Activated CD8-positive, alpha-beta memory T cell treated with anti-CD3 and anti-CD28 coated beads, Interleukin-2, amount 10 ng/mL, durations not matched to agents 7 days and 5 days (primary cell): ENCODE measurements around the gene CCSER1. TPM values are rescaled to one million over a fixed set of nuclear protein-coding genes. Genes with fewer than 3 reads are reported as not detected.

Experiments used
- ATAC-seq: fragments of 150-1000 bp; cut with Tn5 transposase; one replicate; pipeline ENCODE4 v1.10.0; 2021; ENCODE audit warnings: moderate library complexity
- CTCF ChIA-PET: fragments of 350-600 bp; sonication (Branson Sonifier 250); formaldehyde crosslinking; loops from one replicate; lab custom pipeline; 2021; ENCODE audit warnings: antibody characterized with exemption; lab: Charles Lee
- DNase-seq: peaks from one replicate; pipeline ENCODE4 v3.0.0-alpha.2; 2020
- H3K27ac Mint-ChIP-seq: one replicate; pipeline ENCODE4 v1.8.0; 2021; ENCODE audit warnings: mild to moderate bottlenecking, mixed read lengths
- H3K27me3 Mint-ChIP-seq: one replicate; pipeline ENCODE4 v1.8.0; 2021; ENCODE audit warnings: mixed read lengths
- H3K36me3 Mint-ChIP-seq: one replicate; pipeline ENCODE4 v1.8.0; 2021; ENCODE audit warnings: mild to moderate bottlenecking, mixed read lengths
- H3K4me1 Mint-ChIP-seq: one replicate; pipeline ENCODE4 v1.8.0; 2021; ENCODE audit warnings: mixed read lengths
- H3K4me3 Mint-ChIP-seq: one replicate; pipeline ENCODE4 v1.8.0; 2021; ENCODE audit warnings: mild to moderate bottlenecking, moderate library complexity, mixed read lengths
- H3K9me3 Mint-ChIP-seq: one replicate; pipeline ENCODE4 v1.8.0; 2022; ENCODE audit warnings: low read depth, mixed read lengths
- total RNA-seq, 2 experiments: library from RNA; stranded (reverse); gene quantifications; one replicate each; pipeline ENCODE4 v1.2.3, GENCODE V29; 2021

The CCSER1 gene
- total RNA-seq, 2 experiments from 2014 or later, result 0.16 TPM; not detected in 1

DNA sequence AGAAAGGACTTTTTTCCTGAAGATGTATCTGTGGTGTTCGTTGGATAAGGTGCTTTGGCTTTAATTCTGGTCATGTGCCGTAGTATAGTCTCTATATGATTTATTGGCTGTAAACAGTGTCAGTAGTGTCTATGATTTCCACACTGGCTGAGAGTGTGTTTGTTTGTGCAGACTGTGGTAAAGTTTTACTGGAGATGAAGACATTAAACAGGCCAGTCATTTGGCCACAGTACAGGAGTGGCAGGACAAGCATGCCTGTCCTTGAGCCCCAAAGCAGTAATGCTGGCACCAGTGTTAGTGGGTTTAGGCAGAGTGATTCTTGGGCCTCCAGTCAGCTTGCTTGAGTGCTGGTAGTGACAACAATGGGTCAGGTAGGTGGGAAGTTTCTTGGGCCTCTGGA is 1152.7 kb downstream of the CCSER1 start:
- Mint-ChIP-seq H3K36me3 (no peaks in the 10 kb centered on the region), H3K27ac (no peak overlapping the region), H3K27me3 (no peaks in the 10 kb centered on the region), H3K4me1 (no peaks in the 10 kb centered on the region), H3K9me3 (peaks cover 12% of the 10 kb centered on the region), H3K4me3 (no peak overlapping the region)
- ATAC-seq (no peak), DNase-seq (no peak)
- CTCF ChIA-PET, result no interaction called here

DNA sequence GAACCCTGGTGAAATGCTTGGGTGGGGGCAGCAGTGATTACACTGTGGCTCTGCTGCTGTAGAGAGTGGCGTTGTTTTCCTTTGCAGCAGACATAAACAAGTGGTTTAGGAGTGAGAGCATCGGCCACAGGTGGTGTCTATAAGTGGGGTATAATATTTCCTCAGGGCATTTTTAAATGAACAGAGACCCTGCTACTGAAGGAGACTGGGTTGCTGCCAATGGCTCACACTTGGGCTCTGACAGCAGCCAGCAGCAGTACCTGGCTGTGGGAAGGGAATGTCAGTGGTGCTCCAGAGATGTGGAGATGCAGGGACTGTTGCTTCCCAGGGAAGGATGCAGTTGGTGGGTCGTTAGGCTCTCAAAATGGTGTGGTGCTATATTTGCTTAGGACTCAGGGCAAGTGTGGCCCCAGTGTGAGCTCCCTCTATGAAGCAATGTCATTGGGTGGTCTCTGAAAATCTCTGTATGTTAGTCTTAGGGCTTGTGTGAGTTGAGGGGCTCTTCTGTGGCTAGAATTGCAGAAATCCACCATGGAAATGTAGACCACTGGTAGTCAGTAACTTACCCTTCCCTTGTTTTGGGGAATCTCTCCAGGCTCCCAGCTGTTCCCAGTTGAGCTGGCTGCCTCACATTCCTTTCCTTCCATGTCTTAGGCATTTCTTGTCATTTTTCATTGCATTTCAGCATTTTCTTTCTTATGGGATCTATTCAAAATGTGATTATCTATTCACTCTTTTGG is 1153.5 kb downstream of the CCSER1 start:
- no peak for ATAC-seq
- H3K36me3 Mint-ChIP-seq, result no peaks in the 10 kb centered on the region
- H3K27ac Mint-ChIP-seq, result no peak overlapping the region
- H3K9me3 Mint-ChIP-seq, result peaks cover 12% of the 10 kb centered on the region
- no peak overlapping the region for H3K4me3 Mint-ChIP-seq
- no peaks in the 10 kb centered on the region for H3K4me1 Mint-ChIP-seq
- CTCF ChIA-PET, result no interaction called here
- no peaks in the 10 kb centered on the region for H3K27me3 Mint-ChIP-seq
- no peak for DNase-seq

DNA sequence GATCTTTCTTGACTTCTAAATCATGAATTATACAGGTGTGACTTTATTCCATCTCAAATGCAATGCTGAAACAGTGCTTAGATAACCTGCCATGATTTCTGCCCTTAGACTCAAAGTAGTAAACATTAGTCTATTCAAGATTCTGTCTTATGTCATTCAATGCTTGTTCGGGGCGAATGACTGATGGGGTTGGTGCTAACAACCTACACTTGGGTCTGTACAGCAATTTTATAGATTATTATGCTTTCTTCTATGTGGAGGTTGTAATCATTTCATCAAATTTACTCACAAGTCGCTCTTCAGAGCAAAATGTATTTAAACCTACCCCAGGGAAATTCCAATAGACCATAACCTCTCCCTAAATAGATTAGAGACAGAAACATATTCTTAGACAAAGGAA is 1155.0 kb downstream of the CCSER1 start:
- CTCF ChIA-PET, result no interaction called here
- ATAC-seq, result no peak
- Mint-ChIP-seq H3K4me1 (no peaks in the 10 kb centered on the region), H3K27me3 (no peaks in the 10 kb centered on the region), H3K36me3 (no peaks in the 10 kb centered on the region), H3K4me3 (no peak overlapping the region), H3K27ac (no peak overlapping the region), H3K9me3 (peaks cover 8% of the 10 kb centered on the region)
- no peak for DNase-seq

DNA sequence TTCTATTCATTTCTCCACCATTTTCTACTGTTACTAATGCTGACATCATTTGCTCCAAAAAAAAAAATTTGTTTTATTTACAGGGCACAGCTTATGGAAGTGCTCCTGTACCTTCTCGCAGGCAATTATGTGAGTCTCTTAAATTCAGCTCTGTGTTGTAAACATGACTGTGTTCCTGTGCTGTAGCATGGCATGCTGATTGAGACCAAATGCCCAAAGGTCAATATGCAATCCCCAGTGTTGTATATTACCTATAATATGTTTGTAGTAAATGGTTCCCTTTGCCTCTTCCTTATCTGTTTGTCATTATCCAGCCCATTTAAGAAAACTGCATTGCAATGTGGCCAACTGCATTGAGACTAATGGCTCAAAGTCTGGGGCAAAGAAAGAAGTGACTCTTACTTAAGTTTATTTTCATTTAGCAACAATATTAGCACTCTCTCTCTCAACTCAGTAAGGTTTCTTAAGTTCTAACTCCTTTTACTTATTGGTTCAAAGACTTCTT is 1156.6 kb downstream of the CCSER1 start:
- CTCF ChIA-PET, result no interaction called here
- no peak for ATAC-seq
- no peak overlapping the region for H3K27ac Mint-ChIP-seq

DNA sequence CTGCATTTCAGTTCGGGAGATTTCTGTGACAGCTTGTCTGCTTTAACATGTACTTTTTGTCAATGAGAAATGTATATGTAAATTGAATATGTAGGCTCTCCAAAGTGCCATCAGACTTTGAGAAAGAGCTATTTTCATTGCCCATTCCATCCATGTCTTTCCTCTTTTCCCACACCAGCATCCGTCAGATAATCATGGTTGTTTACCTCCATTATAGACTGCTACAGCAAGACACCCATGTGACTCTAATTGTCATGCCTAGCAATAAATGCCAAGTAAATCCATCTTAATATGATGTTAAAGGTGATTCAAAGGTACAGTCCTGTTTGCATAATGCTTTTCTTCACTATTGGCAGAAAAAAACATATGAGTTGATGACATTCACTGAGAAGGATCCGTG is 1157.3 kb downstream of the CCSER1 start:
- DNase-seq (no peak), ATAC-seq (no peak)
- CTCF ChIA-PET, result no interaction called here
- H3K36me3 Mint-ChIP-seq, result no peaks in the 10 kb centered on the region
- H3K27me3 Mint-ChIP-seq, result no peaks in the 10 kb centered on the region
- H3K4me1 Mint-ChIP-seq, result no peaks in the 10 kb centered on the region
- peaks cover 5% of the 10 kb centered on the region for H3K9me3 Mint-ChIP-seq
- no peak overlapping the region for H3K4me3 Mint-ChIP-seq
- no peak overlapping the region for H3K27ac Mint-ChIP-seq

More for the DNA sequence above, 1156.6 kb downstream of the CCSER1 start:
- no peak for DNase-seq
- H3K27me3 Mint-ChIP-seq, result no peaks in the 10 kb centered on the region
- no peak overlapping the region for H3K4me3 Mint-ChIP-seq
- H3K9me3 Mint-ChIP-seq, result peaks cover 8% of the 10 kb centered on the region
- no peaks in the 10 kb centered on the region for H3K36me3 Mint-ChIP-seq
- H3K4me1 Mint-ChIP-seq, result no peaks in the 10 kb centered on the region

DNA sequence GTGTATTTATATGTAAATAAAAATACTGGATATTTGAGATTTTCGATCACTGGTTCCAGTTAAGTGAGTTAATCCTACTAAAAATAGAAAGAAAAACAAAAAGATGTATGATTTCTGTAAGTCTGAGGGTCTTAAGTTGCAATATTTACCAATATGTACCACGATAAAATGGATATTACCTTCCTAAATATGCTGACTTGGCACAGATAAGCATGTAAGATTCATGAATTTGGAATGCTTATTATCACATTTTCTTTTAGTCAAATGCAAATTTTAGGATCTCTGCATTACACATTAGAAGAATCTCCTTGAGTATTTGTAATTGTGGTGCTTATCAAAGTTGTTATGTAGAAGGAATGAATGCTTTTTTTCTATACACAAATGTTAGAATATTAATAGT is 1158.3 kb downstream of the CCSER1 start:
- CTCF ChIA-PET, result no interaction called here
- no peaks in the 10 kb centered on the region for H3K27me3 Mint-ChIP-seq
- no peaks in the 10 kb centered on the region for H3K9me3 Mint-ChIP-seq
- no peaks in the 10 kb centered on the region for H3K4me1 Mint-ChIP-seq
- no peak for ATAC-seq
- no peak overlapping the region for H3K27ac Mint-ChIP-seq
- no peaks in the 10 kb centered on the region for H3K36me3 Mint-ChIP-seq
- H3K4me3 Mint-ChIP-seq, result no peak overlapping the region
- no peak for DNase-seq

DNA sequence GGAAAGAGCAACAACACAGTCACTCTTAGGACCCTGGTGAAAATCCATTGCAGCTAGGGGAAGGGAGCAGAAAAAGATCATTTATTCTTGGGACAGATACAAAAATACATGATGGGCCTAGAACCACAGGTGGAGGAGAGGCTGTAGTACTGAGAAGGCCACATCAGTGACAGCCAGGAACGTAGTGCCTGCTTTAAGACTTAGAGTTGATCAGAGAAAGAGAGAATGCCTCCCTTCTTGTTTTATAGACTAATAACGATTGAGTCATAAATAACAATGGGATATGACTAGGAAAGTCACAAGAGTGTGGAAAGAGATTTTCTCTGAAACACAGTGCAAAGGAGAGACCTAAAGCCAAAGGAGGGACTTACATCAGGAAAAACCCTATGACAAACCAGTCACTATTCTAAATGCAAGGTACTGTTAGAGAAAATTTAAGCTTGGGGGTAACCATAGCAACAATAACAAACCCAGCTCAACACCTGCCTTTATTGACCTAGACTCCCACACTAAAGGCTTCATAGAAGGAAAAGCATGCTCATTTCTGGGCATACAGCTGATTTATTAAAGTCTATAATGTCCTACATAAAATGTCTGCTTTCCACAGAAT is 1161.6 kb downstream of the CCSER1 start:
- DNase-seq, result no peak
- ATAC-seq, result no peak
- H3K36me3 Mint-ChIP-seq, result no peaks in the 10 kb centered on the region
- H3K27me3 Mint-ChIP-seq, result no peaks in the 10 kb centered on the region
- no peak overlapping the region for H3K4me3 Mint-ChIP-seq
- no peak overlapping the region for H3K27ac Mint-ChIP-seq
- H3K4me1 Mint-ChIP-seq, result no peaks in the 10 kb centered on the region
- H3K9me3 Mint-ChIP-seq, result no peaks in the 10 kb centered on the region
- CTCF ChIA-PET, result no interaction called here

DNA sequence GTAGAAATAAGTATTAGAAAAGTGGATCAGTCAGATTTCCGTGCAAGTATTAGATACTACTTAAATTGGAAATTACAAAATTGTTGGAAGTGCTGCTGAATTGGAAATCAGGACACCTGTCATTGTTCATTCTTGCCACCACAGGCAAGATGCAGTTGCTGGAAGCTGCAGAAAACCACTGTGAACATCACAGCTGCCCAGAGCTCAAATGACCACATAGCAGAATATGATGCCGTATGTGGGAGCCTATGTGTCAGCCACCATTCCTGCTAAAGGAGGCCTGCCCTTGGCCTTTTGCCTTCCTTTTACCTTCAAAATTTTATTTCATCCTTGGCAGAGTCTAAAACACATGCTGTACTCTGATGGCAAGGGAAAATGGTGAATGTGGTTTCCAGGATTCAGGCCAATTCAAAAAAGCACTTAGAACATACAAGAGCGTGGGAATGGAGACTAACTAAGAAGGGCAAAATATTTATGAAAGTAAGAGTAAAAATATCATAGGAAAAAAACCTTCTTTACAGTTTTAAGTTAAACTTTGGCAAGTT is 1171.0 kb downstream of the CCSER1 start:
- DNase-seq, result no peak
- Mint-ChIP-seq H3K36me3 (no peaks in the 10 kb centered on the region), H3K9me3 (no peaks in the 10 kb centered on the region), H3K27me3 (no peaks in the 10 kb centered on the region), H3K27ac (no peak overlapping the region), H3K4me3 (no peak overlapping the region), H3K4me1 (no peaks in the 10 kb centered on the region)
- CTCF ChIA-PET, result no interaction called here
- no peak for ATAC-seq

DNA sequence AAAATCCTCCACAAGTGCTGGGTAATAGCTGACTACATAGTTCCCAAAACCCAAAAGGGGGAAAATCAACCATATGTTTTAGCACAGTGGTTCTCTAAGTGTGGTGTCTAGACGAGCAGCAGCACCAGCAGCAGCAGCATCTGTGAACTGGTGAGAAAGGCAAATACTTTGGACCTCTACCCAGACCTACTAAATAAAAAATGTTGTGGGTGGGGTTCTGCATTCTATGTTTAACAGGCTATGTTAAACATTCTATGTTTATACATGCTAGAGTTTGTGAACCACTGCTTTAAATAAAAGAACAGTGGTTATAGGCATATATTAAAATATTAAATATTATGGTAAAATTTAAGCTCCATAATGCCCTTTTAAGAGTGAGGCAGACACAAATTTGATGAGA is 1171.6 kb downstream of the CCSER1 start:
- no peaks in the 10 kb centered on the region for H3K4me1 Mint-ChIP-seq
- ATAC-seq, result no peak
- no peak overlapping the region for H3K4me3 Mint-ChIP-seq
- CTCF ChIA-PET, result no interaction called here
- no peak overlapping the region for H3K27ac Mint-ChIP-seq
- no peak for DNase-seq
- H3K9me3 Mint-ChIP-seq, result no peaks in the 10 kb centered on the region
- no peaks in the 10 kb centered on the region for H3K27me3 Mint-ChIP-seq
- H3K36me3 Mint-ChIP-seq, result no peaks in the 10 kb centered on the region

DNA sequence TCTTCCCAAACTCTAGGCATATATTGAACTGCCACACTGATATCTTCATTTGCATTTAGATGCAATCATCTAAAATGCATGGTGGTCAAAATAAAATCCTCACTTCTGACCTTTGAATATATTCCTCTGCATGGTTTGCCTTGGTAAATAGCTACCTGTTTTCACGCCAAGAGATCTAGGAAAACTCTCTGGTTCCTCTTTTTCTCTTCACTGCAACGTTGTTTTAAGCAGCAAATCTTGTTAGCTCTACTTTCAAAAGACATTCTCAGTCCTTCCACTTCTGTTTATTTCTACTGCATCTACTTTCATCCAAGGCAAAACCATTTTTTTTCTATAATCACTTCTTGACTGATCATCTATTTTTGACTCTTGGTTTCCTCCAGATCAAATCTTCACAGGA is 1174.9 kb downstream of the CCSER1 start:
- Mint-ChIP-seq H3K4me1 (no peaks in the 10 kb centered on the region), H3K27me3 (no peaks in the 10 kb centered on the region), H3K9me3 (no peaks in the 10 kb centered on the region), H3K36me3 (no peaks in the 10 kb centered on the region), H3K27ac (no peak overlapping the region), H3K4me3 (no peak overlapping the region)
- CTCF ChIA-PET, result no interaction called here
- no peak for ATAC-seq
- DNase-seq, result no peak

DNA sequence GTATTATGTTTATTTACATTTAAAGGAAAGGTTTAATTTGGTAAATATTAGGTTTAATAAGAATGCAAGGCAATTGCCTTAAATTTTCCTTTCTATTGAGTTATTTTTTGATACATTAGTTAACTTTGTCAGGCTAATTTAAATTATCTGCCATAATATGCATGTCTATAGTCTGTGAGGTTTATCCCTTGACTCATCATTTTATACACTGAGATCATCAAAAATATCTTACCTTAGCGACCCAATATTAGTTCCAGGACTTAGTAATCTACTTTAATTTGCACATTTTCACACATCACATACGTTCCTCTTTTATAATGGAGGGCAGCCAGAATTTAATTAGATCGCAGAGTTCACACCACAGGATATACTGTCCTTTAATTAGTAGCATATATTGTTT is 1177.1 kb downstream of the CCSER1 start:
- CTCF ChIA-PET, result no interaction called here
- ATAC-seq, result no peak
- Mint-ChIP-seq H3K27ac (no peak overlapping the region), H3K9me3 (no peaks in the 10 kb centered on the region), H3K27me3 (no peaks in the 10 kb centered on the region), H3K36me3 (no peaks in the 10 kb centered on the region), H3K4me3 (no peak overlapping the region), H3K4me1 (no peaks in the 10 kb centered on the region)
- no peak for DNase-seq

DNA sequence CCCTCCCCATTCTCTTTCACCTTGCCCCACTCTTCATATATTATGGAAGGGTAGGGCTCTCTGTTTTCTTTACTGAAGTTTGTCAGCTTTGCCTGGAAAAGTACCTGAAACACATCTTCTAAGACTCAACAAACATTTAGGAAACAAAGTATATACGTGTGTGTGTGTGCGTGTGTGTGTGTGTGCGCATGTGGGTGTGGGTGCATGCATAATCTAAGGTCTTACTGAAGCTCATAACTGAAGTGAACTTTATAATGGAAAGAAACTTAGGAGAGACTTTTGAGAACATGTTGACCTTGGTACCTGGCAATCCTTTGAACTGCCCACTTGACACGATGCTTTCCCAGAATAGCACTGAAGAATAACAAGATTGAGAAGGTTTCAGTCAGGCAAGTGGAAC is 1190.2 kb downstream of the CCSER1 start:
- no peak for ATAC-seq
- Mint-ChIP-seq H3K36me3 (no peaks in the 10 kb centered on the region), H3K9me3 (peaks cover 4% of the 10 kb centered on the region), H3K27me3 (no peaks in the 10 kb centered on the region), H3K4me1 (no peaks in the 10 kb centered on the region), H3K27ac (no peak overlapping the region), H3K4me3 (no peak overlapping the region)
- CTCF ChIA-PET, result no interaction called here
- no peak for DNase-seq

DNA sequence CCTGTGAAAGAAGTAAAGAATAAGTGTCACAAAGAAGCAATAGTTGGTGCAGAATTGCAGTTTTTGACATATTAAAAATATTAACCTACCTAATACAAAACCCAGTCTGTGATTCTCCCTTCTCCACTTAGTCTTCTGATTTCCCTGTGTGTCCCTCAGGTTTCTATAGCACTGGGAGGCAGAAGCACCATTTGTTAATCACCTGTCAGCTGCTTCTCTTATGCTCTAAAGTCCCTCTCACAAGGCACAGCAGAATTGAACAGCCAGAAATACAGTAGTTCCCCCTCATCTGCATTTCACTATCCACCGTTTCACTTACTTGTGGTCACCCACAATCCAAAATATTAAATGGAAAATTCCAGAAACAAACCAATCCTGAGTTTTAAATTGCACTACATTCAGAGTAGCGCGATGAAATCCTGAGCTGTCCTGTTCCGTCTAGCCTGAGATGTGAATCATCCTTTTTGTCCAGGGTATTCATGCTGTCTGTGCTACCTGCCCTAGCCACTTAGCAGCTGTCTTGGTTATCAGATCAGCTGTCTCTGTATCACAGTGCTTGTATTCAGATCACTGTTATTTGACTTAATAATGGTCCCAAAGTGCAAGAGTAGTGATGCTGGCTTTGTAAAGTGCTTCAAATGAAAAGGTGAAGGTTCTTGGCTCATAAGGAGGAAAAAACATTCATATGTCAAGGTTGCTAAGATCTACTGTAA is 1192.5 kb downstream of the CCSER1 start:
- Mint-ChIP-seq H3K9me3 (peaks cover 6% of the 10 kb centered on the region), H3K36me3 (no peaks in the 10 kb centered on the region), H3K27me3 (no peaks in the 10 kb centered on the region), H3K27ac (no peak overlapping the region), H3K4me1 (no peaks in the 10 kb centered on the region), H3K4me3 (no peak overlapping the region)
- ATAC-seq (no peak), DNase-seq (no peak)
- CTCF ChIA-PET, result no interaction called here

DNA sequence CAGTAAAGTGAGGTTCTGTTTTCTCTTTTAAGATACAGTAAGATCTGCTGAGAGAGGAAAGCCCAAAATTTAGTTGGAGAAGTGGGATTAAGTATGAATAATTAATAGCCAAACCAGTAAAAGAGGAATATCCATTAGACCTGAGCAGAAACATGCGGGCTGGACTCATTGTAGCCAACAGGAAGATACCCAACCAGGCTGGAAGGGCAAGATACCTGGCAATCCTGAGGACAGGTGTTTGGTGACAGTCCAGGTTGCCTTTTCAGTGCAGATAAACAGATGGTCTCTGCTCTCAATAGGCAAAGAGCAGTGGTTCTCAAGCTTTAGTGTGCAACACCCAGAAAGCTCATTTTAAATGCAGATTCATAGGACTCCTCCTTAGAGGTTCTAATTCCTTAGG is 1195.8 kb downstream of the CCSER1 start:
- Mint-ChIP-seq H3K4me1 (no peaks in the 10 kb centered on the region), H3K9me3 (peaks cover 19% of the 10 kb centered on the region), H3K36me3 (no peaks in the 10 kb centered on the region), H3K27ac (no peak overlapping the region), H3K27me3 (no peaks in the 10 kb centered on the region), H3K4me3 (no peak overlapping the region)
- DNase-seq, result no peak
- no peak for ATAC-seq
- CTCF ChIA-PET, result no interaction called here
